ENCODE results near the gene ZSCAN26. TPM values are rescaled to one million over a fixed set of nuclear protein-coding genes. Genes with fewer than 3 reads are reported as not detected.
A peak's percentile ranks its signal among the peaks of the same experiment; 100 is the strongest.

ZSCAN26 gene
- total RNA-seq, 1 experiment from 2014 or later: 10.8 TPM

- no peak for TF ChIP-seq EZH2 (IDR thresholded peaks at IDR 0.05; ENCODE audit: low read length, unreplicated experiment)
- TF ChIP-seq EZH2phosphoT487 (IDR thresholded peaks at IDR 0.05; ENCODE audit: borderline replicate concordance, low read length): no peak
- no peak for TF ChIP-seq CTCF (conservative IDR thresholded peaks at IDR 0.05; ENCODE audit: low read depth, low read length)
- no peak overlapping the region for H2AFZ ChIP-seq (ENCODE audit: low read length)
- H3K4me3 ChIP-seq (ENCODE audit: low read length): no peak overlapping the region
- peaks cover 17% of the 10 kb centered on the region for H3K79me2 ChIP-seq (ENCODE audit: low read length)
- no peak overlapping the region for H3K27ac ChIP-seq (ENCODE audit: low read length)
- peaks cover 5% of the 10 kb centered on the region for H3F3A ChIP-seq (ENCODE audit: low read length, unreplicated experiment)
- H3K27me3 ChIP-seq (ENCODE audit: low read length): no peaks in the 10 kb centered on the region
- no peaks in the 10 kb centered on the region for H3K36me3 ChIP-seq (ENCODE audit: low read depth, low read length)
- no TSS peak for BruUV-seq (replicated peaks)
- H3K9me2 ChIP-seq (replicated peaks; ENCODE audit: low read length): no peaks in the 10 kb centered on the region
- POLR2A ChIA-PET (ENCODE audit: unreplicated experiment): no interaction called here
- ATAC-seq: no peak
- CTCF ChIA-PET: no interaction called here
- DNase-seq: no peak
- H3K9ac ChIP-seq (ENCODE audit: low read length): no peak overlapping the region
- no peak overlapping the region for H3K4me2 ChIP-seq (ENCODE audit: low read length)
- H4K20me1 ChIP-seq (ENCODE audit: low read length): no peaks in the 10 kb centered on the region
- H3K4me1 ChIP-seq (ENCODE audit: insufficient read depth, low read length): peaks cover 24% of the 10 kb centered on the region
- H3K9me3 ChIP-seq (ENCODE audit: low read length): no peaks in the 10 kb centered on the region
- intact Hi-C loops (cut with micrococcal nuclease): loop anchor here (5.0 kb wide), 2 partner anchors 72 to 133 kb away; partner anchors contain the start of gene ZSCAN31
Measured at GRCh38 chr6:28264834-28265401, 2.0 kb upstream of the ZSCAN26 start.

GRCh38 chr6:28266563-28266961 lies 381 bp upstream of the ZSCAN26 start:
- H3K27me3 ChIP-seq (ENCODE audit: low read length): no peaks in the 10 kb centered on the region
- no peaks in the 10 kb centered on the region for H3K36me3 ChIP-seq (ENCODE audit: low read depth, low read length)
- peak overlapping the region; percentile 48 for H3K27ac ChIP-seq (ENCODE audit: low read length)
- peaks cover 28% of the 10 kb centered on the region for H3K4me1 ChIP-seq (ENCODE audit: insufficient read depth, low read length)
- H2AFZ ChIP-seq (ENCODE audit: low read length): peak overlapping the region; percentile 93
- H3K79me2 ChIP-seq (ENCODE audit: low read length): peaks cover 25% of the 10 kb centered on the region
- intact Hi-C loops (cut with micrococcal nuclease): loop anchor here (2.0 to 5.0 kb wide), 3 partner anchors 71 to 134 kb away; partner anchors contain the start of genes ZKSCAN3 and ZSCAN31
- no peak for ATAC-seq
- peaks cover 5% of the 10 kb centered on the region for H3F3A ChIP-seq (ENCODE audit: low read length, unreplicated experiment)
- peak overlapping the region; percentile 78 for H3K9ac ChIP-seq (ENCODE audit: low read length)
- POLR2A ChIA-PET (ENCODE audit: unreplicated experiment): interaction anchor here (0.6 to 1.0 kb wide), 4 partner anchors 14 to 106 kb away, joined by 3 to 6 read pairs (median 4); partner anchors contain the start of gene PGBD1
- CTCF ChIA-PET: interaction anchor here (1.6 kb wide), 1 partner anchor 89 kb away, joined by 6 read pairs; no protein-coding TSS in a partner anchor
- H3K9me3 ChIP-seq (ENCODE audit: low read length): no peaks in the 10 kb centered on the region
- no peak for DNase-seq
- no peaks in the 10 kb centered on the region for H3K9me2 ChIP-seq (replicated peaks; ENCODE audit: low read length)
- TSS peak; percentile 86 for BruUV-seq (replicated peaks)
- TF ChIP-seq EZH2 (IDR thresholded peaks at IDR 0.05; ENCODE audit: low read length, unreplicated experiment) (no peak), EZH2phosphoT487 (IDR thresholded peaks at IDR 0.05; ENCODE audit: borderline replicate concordance, low read length) (no peak), CTCF (conservative IDR thresholded peaks at IDR 0.05; ENCODE audit: low read depth, low read length) (no peak)
- peak overlapping the region; percentile 86 for H3K4me3 ChIP-seq (ENCODE audit: low read length)
- no peaks in the 10 kb centered on the region for H4K20me1 ChIP-seq (ENCODE audit: low read length)
- peak overlapping the region; percentile 82 for H3K4me2 ChIP-seq (ENCODE audit: low read length)

- H3K9ac ChIP-seq (ENCODE audit: low read length): peak overlapping the region; percentile 78
- H3K4me2 ChIP-seq (ENCODE audit: low read length): peak overlapping the region; percentile 82
- TF ChIP-seq CTCF (conservative IDR thresholded peaks at IDR 0.05; ENCODE audit: low read depth, low read length) (no peak), EZH2phosphoT487 (IDR thresholded peaks at IDR 0.05; ENCODE audit: borderline replicate concordance, low read length) (no peak), EZH2 (IDR thresholded peaks at IDR 0.05; ENCODE audit: low read length, unreplicated experiment) (no peak)
- ATAC-seq: no peak
- BruUV-seq (replicated peaks): no TSS peak
- intact Hi-C loops (cut with micrococcal nuclease): loop anchor here (1.0 to 5.0 kb wide), 4 partner anchors 15 to 135 kb away; partner anchors contain the start of genes ZKSCAN3, ZKSCAN4 and ZSCAN31
- POLR2A ChIA-PET (ENCODE audit: unreplicated experiment): interaction anchor here (0.5 to 1.0 kb wide), 5 partner anchors 15 to 460 kb away, joined by 3 to 8 read pairs (median 4); partner anchors contain the start of gene ZSCAN31
- 0 out of 2 replicates have a peak, but pooled peaks cover 4% of the 10 kb centered on the region for H3K36me3 ChIP-seq (ENCODE audit: low read depth, low read length)
- peak overlapping the region; percentile 86 for H3K4me3 ChIP-seq (ENCODE audit: low read length)
- H3K9me3 ChIP-seq (ENCODE audit: low read length): no peaks in the 10 kb centered on the region
- CTCF ChIA-PET: interaction anchor here (0.7 to 1.6 kb wide), 2 partner anchors 88 to 115 kb away, joined by 3 to 6 read pairs; no protein-coding TSS in a partner anchor
- H2AFZ ChIP-seq (ENCODE audit: low read length): peak overlapping the region; percentile 93
- peaks cover 5% of the 10 kb centered on the region for H3F3A ChIP-seq (ENCODE audit: low read length, unreplicated experiment)
- no peaks in the 10 kb centered on the region for H4K20me1 ChIP-seq (ENCODE audit: low read length)
- H3K9me2 ChIP-seq (replicated peaks; ENCODE audit: low read length): no peaks in the 10 kb centered on the region
- DNase-seq: no peak
- H3K27ac ChIP-seq (ENCODE audit: low read length): peak overlapping the region; percentile 48; the same call in 1 of the 2 replicates
- peaks cover 25% of the 10 kb centered on the region for H3K79me2 ChIP-seq (ENCODE audit: low read length)
- peaks cover 28% of the 10 kb centered on the region for H3K4me1 ChIP-seq (ENCODE audit: insufficient read depth, low read length)
- no peaks in the 10 kb centered on the region for H3K27me3 ChIP-seq (ENCODE audit: low read length)
Measured at GRCh38 chr6:28267695-28268059, 734 bp downstream of the ZSCAN26 start.
